DMS 273 treated with DMSO at 0.1 percent for 48 hours (cell line): Measurements from ENCODE around the gene TBCEL.

ENCODE experiments used
- DNase-seq: peaks from one replicate; lab custom pipeline; 2025; lab: John Stamatoyannopoulos, UW

Gene TBCEL

GRCh38 chr11:121063728-121064127, 39.8 kb downstream of the TBCEL start:
- DNase-seq: no peak

GRCh38 chr11:121066623-121067022, 42.7 kb downstream of the TBCEL start:
- DNase-seq: no peak

DNA sequence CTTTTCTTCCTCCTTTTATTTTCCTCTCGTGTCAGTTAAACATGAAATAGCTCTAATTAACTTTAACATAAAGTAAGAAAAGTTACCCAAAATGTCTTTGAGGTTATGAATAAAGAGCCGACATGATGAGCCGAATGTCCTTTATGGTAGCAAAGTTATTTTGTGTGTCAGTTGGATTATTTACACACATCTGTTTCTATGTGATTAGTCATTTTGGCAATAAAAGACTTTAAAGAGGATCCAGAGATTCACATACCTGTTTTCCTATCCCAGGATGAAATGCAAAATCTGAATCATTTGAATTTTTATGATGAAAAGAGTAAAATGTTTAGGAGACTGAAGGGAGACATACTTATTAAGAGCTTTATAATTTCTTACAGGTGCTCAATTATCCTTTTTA, 43.1 kb downstream of the TBCEL start:
- no peak for DNase-seq

DNA sequence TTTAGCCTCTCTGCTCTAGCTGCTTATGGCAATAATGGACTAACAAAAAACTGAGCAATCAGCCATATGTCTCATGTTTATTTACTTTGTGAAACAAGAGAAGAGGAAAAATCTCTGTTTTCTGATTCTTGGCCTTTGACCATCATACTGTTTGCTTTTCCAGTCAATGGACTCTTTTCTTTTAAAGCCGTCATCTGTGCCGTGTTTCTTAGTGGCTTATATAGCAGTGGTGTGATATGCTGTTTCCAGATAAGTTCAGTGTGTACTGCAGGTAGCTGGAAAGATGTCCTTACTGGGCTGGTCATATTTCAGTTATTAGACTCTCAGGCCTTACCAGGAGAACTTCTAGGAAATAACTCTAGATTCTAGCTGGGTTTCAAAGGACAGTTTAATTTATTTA, 43.6 kb downstream of the TBCEL start:
- no peak for DNase-seq

DNA sequence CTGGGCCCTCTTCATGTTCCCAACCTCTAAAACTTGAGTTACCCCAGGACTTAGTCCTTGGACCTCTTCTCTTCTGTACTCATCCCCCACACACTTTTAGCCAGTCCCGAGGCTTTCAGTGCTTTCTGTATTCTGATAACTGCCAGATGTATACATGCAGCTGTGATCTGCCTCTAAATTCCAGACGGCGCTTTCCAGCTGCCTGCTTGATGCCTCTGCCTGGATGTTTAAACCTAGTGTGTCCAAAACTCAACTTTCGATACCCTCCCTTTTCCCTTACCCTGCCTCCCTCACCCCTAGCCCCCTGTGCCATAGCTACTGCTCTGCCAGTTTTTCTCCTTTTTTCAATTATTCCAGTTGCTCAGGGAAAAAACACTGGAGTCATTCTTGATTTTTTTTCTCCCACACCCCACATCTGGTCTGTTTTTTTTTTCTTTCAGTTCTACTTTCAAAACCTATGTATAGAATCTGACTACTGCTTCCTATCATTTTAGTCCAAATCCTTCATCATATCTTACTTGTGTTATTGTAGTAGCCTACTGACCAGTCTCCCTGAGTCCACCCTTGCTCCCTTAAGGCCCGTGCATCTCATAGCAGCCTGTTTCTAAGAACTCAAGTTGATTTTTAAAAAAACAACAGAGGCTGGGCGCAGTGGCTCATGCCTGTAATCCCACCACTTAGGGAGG, 44.2 kb downstream of the TBCEL start:
- DNase-seq: no peak

GRCh38 chr11:121068787-121069186, 44.9 kb downstream of the TBCEL start:
- no peak for DNase-seq

- DNase-seq: no peak
Observed at GRCh38 chr11:121070951-121071845, 47.3 kb downstream of the TBCEL start.

DNA sequence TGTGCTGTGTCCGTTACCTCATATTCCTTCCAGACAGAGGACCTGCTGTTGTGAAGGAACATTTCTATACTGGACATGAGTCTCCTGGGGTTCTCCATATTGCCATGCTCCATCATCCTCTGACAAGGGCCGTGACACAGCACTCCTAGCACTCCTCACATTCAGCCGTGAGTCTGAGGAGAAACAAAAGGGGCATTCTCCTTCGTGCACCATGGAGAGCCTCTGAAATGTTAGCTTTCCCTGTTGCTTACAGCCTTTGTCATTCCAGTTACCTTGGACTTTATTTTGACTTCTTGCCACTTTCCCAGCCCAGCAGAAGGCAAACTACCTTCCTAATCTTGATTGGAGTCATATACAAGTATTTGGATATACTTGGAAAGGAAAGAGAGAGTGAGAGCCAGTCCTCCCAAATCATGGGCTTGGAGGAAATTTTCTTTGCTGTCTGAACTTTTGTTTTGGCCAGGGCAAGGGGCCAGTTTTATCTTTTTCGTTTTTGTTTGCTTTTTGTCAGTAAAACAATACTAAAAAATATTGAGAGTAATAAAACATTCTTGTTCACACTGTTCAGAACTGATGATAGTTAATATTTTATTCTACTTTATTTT, 48.0 kb downstream of the TBCEL start:
- DNase-seq: no peak

DNA sequence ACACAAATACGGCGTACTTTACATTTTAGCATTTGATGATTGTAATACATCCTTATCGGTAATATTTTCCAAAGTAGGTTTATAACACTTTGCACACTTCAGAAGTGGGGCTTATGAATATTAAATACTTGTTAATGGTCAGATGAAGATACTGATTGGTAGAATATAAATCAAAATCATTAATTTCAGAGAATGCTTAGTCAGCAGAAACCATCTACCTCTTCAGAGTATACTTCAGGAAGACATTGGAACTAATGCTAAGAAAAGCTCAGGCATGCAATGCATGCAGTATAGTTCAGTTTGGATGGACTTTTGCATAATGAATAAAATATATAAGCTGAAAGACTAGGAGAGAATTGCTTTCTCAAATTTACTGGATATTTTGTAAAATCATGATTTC, 57.4 kb downstream of the TBCEL start:
- DNase-seq: no peak

- no peak for DNase-seq
Observed at GRCh38 chr11:121082219-121082618, 58.3 kb downstream of the TBCEL start.

DNA sequence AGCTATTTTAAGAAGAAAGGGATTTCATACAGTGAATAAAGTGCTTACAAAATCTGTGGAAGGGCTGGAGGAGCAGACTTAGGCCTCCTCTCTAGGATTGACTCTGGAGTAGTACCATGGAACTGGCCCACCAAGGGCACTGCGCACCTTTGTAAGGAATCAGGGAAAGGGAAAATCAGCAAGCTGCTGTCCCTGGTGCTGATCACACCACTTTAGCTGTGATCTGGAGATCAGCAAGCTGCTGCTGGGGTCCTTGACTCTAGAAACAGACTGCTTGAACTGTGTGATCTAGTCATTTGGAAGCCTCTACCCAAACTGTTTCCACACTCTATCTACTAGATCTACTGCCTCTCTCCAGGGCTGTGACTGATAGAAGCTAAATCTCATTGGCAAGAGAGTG, 58.8 kb downstream of the TBCEL start:
- DNase-seq: no peak

DNA sequence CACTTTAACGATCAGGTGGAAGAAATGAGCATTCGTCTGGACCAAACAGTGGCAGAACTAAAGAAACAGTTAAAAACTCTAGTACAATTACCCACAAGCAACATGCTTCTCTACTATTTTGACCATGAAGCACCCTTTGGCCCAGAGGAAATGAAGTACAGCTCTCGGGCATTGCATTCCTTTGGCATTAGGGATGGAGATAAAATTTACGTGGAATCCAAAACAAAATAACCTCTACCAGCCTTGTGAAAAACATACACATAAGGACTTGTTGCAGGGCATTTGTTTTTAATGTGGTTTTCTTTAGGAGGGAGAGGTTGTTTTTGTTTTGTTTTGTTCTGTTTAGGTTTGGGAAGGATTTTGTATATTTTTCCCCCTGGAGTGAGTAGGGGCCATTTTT, 63.0 kb downstream of the TBCEL start:
- DNase-seq: no peak

DNA sequence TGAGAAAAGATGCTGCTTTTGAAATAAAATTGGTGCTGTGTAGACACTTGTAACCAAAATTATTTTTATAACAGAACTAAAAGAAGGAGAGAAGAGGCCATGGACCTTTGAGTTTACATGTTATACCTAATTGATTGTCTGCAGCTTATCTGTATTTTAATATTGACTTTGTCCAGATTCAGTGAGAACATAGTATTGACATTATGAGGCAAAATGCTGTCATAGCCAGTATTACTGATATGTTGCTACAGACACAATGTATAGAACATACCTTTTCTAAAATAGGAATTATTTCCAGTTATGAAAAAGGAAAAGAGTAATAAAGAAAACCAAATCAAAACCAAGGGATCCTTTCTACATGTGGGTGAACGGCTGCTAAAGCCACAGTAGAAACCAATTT, 65.7 kb downstream of the TBCEL start:
- no peak for DNase-seq

DNA sequence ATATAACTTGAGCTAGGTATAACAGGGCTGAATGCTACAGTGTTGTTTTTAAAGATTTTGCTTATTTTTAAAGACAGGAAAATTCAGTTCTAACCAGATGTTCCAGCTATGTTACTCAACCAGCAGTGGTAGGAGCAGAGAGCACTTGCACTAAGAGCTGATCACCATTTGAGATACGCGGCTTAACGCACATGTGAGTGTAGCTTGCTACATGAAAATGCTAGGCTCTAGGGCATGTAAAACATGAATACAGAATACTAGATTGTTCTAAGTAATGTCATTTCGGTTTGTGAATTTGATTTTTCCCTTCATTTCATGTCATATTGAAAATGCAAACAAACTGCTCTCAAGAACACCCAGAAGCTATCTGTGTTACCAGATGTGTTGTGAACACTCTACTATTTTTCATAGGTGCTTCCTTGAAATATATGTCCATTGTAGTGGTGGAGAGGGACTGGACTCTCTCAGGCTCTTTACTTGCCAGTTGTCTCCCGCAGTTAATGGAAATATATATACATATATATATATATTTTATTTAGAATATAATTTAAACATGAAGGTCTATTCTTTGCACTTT, 66.3 kb downstream of the TBCEL start:
- no peak for DNase-seq

GRCh38 chr11:121091492-121092152, 67.7 kb downstream of the TBCEL start:
- no peak for DNase-seq

GRCh38 chr11:121095561-121095960, 71.7 kb downstream of the TBCEL start:
- no peak for DNase-seq

DNA sequence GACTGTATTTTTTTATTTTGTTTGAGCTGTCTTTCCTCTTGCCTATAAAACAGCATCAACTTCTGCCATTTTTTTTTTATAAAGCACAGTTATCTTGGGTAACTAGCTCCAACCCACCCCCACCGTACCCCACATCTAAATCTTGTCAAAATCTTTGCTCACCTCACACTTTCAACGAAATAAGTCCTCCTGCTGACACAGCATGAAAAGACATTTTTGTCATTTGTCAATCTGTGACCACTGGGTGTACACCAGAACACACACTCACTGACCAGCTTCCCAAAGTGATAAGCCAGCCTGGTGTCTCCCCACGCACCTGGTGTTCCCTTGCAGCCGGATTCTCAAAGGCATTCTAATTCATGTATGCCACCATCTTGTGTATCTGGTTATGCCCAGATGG, 75.5 kb downstream of the TBCEL start:
- no peak for DNase-seq

DNA sequence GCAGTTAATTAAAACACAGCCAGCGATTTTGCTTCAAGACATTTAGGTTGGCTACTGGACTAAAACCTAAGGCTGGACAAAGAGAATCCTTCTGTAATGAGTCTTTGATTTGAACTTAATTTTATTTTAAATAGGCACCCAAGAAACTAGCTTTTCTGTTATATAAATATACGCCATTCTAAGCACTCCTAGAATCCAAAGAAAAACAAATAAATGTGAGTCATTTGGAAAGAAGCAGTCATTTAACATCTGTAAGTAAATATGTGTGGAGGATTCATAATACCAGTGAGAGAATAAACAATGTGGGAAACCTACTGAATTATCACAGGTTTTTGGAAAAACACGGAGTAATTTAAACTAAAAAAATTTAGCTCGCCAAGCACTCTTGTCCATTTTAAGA, 76.0 kb downstream of the TBCEL start:
- DNase-seq: no peak

- no peak for DNase-seq
Observed at GRCh38 chr11:121100943-121101342, 77.0 kb downstream of the TBCEL start, which contains the start of gene TECTA. TSS of gene TECTA (plus strand) at chr11:121101243. CDS start at chr11:121102666, 1,423 bp downstream.

DNA sequence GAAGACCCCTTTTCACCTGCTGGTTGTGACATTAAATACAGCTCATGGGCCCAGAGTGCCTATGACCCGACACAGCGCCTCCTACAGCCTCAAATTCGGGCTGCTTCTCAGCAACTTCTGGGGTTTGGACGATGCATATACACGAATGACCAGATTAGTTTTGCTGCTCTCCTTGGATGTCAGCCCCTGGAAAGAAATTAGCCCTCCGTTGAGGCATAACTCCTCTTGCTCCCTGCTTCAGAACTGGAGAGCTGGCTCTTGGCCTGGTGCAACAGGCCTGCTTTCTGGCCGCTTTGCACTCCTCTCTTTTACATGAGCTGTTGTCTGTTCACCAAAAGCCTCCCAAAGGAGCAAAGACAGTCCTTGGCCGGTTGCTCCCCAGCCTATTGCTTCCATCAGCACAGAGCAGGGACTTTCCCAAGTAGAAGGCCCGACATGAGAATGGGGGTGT, 80.4 kb downstream of the TBCEL start:
- DNase-seq: no peak

DNA sequence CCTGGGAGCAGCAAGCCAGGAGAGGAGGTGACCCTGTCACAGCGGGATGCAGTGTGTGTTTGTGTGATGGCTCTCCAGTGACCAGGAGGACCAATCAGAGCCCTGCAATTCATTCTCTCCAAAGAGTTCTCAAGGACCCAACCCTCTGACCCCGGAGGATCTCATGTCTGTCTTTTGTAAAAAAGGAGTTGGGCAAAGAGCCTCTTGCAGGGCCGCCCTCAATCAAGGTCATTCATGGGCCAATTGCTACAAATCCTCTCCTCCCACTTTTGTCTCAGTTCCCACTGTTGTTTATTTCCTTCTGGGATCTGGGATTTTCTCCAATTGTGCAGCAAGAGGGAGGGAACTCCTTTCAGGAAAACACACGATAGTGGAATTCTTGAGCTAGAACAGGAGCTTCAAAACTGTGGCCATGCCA, 81.2 kb downstream of the TBCEL start:
- DNase-seq: no peak
